HEK293 (cell line): Measurements from ENCODE around the gene ZBTB8A.
"Not testable (repeated sequence)": the region's sequence is repeated elsewhere in the genome, so short reads cannot be mapped to it uniquely, and the experiment has no call there.

ENCODE experiments used
- CTCF ChIA-PET: fragments of 350-600 bp; formaldehyde crosslinking; extraction: SDS; loops from one replicate; lab custom pipeline; 2021; ENCODE audit warnings: antibody characterized with exemption; lab: Yijun Ruan, JAX
- POLR2A ChIA-PET: fragments of 300-600 bp; formaldehyde crosslinking; extraction: SDS; loops from one replicate; lab custom pipeline; 2020; ENCODE audit warnings: antibody characterized with exemption, inconsistent platforms; lab: Yijun Ruan, JAX
- H3K27ac ChIP-seq: fragments of 200-500 bp; sonication (Bioruptor generic); 2 replicates; pipeline ENCODE4 v1.5.1; 2014; ENCODE audit warnings: low read depth, low read length, control low read depth, inconsistent platforms; ENCODE audit errors: extremely low read depth
- H3K36me3 ChIP-seq, 2 experiments: fragments of 200-500 bp in 1 of 2; sonication (Bioruptor generic) in 1 of 2; 1 replicate in 1 of 2; 2 replicates in 1 of 2; pipeline ENCODE4 v1.5.1; 2014 to 2017; ENCODE audit warnings: inconsistent platforms in 2 of 2, low read length in 2 of 2; ENCODE audit not compliant: control insufficient read depth in 2 of 2, insufficient read depth in 1 of 2
- H3K4me1 ChIP-seq: fragments of 200-500 bp; sonication (Bioruptor generic); 2 replicates; pipeline ENCODE4 v1.5.1; 2014; ENCODE audit warnings: mild to moderate bottlenecking, low read length, inconsistent platforms; ENCODE audit not compliant: control insufficient read depth, insufficient read depth
- H3K4me3 ChIP-seq: 2 replicates; pipeline ENCODE4 v1.5.1; 2011; ENCODE audit warnings: low read depth, mild to moderate bottlenecking, control low read depth, low read length, moderate library complexity
- H3K9me3 ChIP-seq: fragments of 200-500 bp; sonication (Bioruptor generic); 2 replicates; pipeline ENCODE4 v1.5.1; 2014; ENCODE audit warnings: low read depth, low read length, inconsistent platforms; ENCODE audit not compliant: control insufficient read depth, insufficient read depth
- KLF8 ChIP-seq: fragments of 450-650 bp; formaldehyde crosslinking; IDR thresholded peaks from 2 replicates; pipeline ENCODE4 v1.5.1; 2016; ENCODE audit warnings: missing biosample characterization, missing genetic modification characterization
- KLF9 ChIP-seq: fragments of 450-650 bp; formaldehyde crosslinking; IDR thresholded peaks from 2 replicates; pipeline ENCODE4 v1.5.1; 2016; ENCODE audit warnings: missing biosample characterization, missing genetic modification characterization, low read depth
- PATZ1 ChIP-seq: fragments of 450-650 bp; formaldehyde crosslinking; IDR thresholded peaks from 2 replicates; pipeline ENCODE4 v1.5.1; 2016; ENCODE audit warnings: missing biosample characterization, missing genetic modification characterization
- REST ChIP-seq: fragments of 450-650 bp; formaldehyde crosslinking; IDR thresholded peaks from 2 replicates; pipeline ENCODE4 v1.5.1; 2016; ENCODE audit warnings: missing biosample characterization, missing genetic modification characterization
- ZBTB1 ChIP-seq: fragments of 450-650 bp; formaldehyde crosslinking; IDR thresholded peaks from 2 replicates; pipeline ENCODE4 v1.5.1; 2016; ENCODE audit warnings: missing biosample characterization, missing genetic modification characterization
- ZBTB17 ChIP-seq: fragments of 450-650 bp; formaldehyde crosslinking; IDR thresholded peaks from 2 replicates; pipeline ENCODE4 v1.5.1; 2016; ENCODE audit warnings: missing biosample characterization, missing genetic modification characterization
- ZBTB20 ChIP-seq: fragments of 450-650 bp; formaldehyde crosslinking; IDR thresholded peaks from 2 replicates; pipeline ENCODE4 v1.5.1; 2016; ENCODE audit warnings: missing biosample characterization, missing genetic modification characterization
- ZBTB8A ChIP-seq: fragments of 450-650 bp; formaldehyde crosslinking; IDR thresholded peaks from 2 replicates; pipeline ENCODE4 v1.5.1; 2016; ENCODE audit warnings: missing biosample characterization, missing genetic modification characterization
- ZNF292 ChIP-seq: fragments of 450-650 bp; formaldehyde crosslinking; IDR thresholded peaks from 2 replicates; pipeline ENCODE4 v1.5.1; 2016; ENCODE audit warnings: low read depth, missing biosample characterization, missing genetic modification characterization, borderline replicate concordance
- ZNF354C ChIP-seq: fragments of 450-650 bp; formaldehyde crosslinking; IDR thresholded peaks from 2 replicates; pipeline ENCODE4 v1.5.1; 2016; ENCODE audit warnings: missing biosample characterization, missing genetic modification characterization, low read depth, borderline replicate concordance
- ZNF394 ChIP-seq: fragments of 450-650 bp; formaldehyde crosslinking; IDR thresholded peaks from 2 replicates; pipeline ENCODE4 v1.5.1; 2016; ENCODE audit warnings: missing biosample characterization, missing genetic modification characterization, mild to moderate bottlenecking, moderate library complexity, borderline replicate concordance
- ZNF514 ChIP-seq: fragments of 450-650 bp; formaldehyde crosslinking; IDR thresholded peaks from 2 replicates; pipeline ENCODE4 v1.5.1; 2016; ENCODE audit warnings: missing biosample characterization, missing genetic modification characterization
- ZNF548 ChIP-seq: fragments of 450-650 bp; formaldehyde crosslinking; IDR thresholded peaks from 2 replicates; pipeline ENCODE4 v1.5.1; 2016; ENCODE audit warnings: missing biosample characterization, missing genetic modification characterization
- ZNF585B ChIP-seq: fragments of 450-650 bp; formaldehyde crosslinking; IDR thresholded peaks from 2 replicates; pipeline ENCODE4 v1.5.1; 2016; ENCODE audit warnings: missing biosample characterization, missing genetic modification characterization
- ZNF626 ChIP-seq: fragments of 450-650 bp; sonication (Bioruptor Pico); formaldehyde crosslinking; IDR thresholded peaks from 2 replicates; pipeline ENCODE4 v1.5.1; 2018; ENCODE audit warnings: missing biosample characterization, missing genetic modification characterization, inconsistent platforms
- ZNF629 ChIP-seq: fragments of 450-650 bp; formaldehyde crosslinking; IDR thresholded peaks from 2 replicates; pipeline ENCODE4 v1.5.1; 2017; ENCODE audit warnings: missing biosample characterization, missing genetic modification characterization
- ZNF658 ChIP-seq: fragments of 450-650 bp; formaldehyde crosslinking; IDR thresholded peaks from 2 replicates; pipeline ENCODE4; 2016; ENCODE audit warnings: missing biosample characterization, missing genetic modification characterization
- ZNF670 ChIP-seq: fragments of 450-650 bp; formaldehyde crosslinking; IDR thresholded peaks from 2 replicates; pipeline ENCODE4 v1.5.1; 2016; ENCODE audit warnings: missing biosample characterization, missing genetic modification characterization, low read depth
- ZNF677 ChIP-seq: fragments of 450-650 bp; IDR thresholded peaks from 2 replicates; pipeline ENCODE4 v1.5.0; 2018; ENCODE audit warnings: missing biosample characterization, mild to moderate bottlenecking, missing genetic modification characterization, moderate library complexity
- ZNF692 ChIP-seq: fragments of 450-650 bp; formaldehyde crosslinking; IDR thresholded peaks from 2 replicates; pipeline ENCODE4 v1.5.1; 2016; ENCODE audit warnings: missing biosample characterization, missing genetic modification characterization
- ZNF701 ChIP-seq: fragments of 450-650 bp; formaldehyde crosslinking; IDR thresholded peaks from 2 replicates; pipeline ENCODE4 v1.5.1; 2016; ENCODE audit warnings: missing biosample characterization, missing genetic modification characterization
- ZNF776 ChIP-seq: fragments of 450-650 bp; formaldehyde crosslinking; IDR thresholded peaks from 2 replicates; pipeline ENCODE4 v1.5.0; 2017; ENCODE audit warnings: missing biosample characterization, missing genetic modification characterization, borderline replicate concordance

ZBTB8A gene

GRCh38 chr1:32636914-32637645 lies 97.9 kb downstream of the ZBTB8A start:
- TF ChIP-seq ZNF585B (tag by site-specific recombination) (no peak), ZNF629 (tag by site-specific recombination) (no peak), ZNF776 (tag by site-specific recombination) (no peak), ZNF354C (tag by site-specific recombination) (no peak), ZBTB17 (peak; percentile 30; the same call in 1 of the 2 replicates), ZNF677 (tag by site-specific recombination) (no peak), REST (tag by site-specific recombination) (no peak), ZNF394 (tag by site-specific recombination) (peak; percentile 40; the same call in 1 of the 2 replicates), ZBTB20 (tag by site-specific recombination) (no peak), ZBTB8A (tag by site-specific recombination) (no peak), ZNF514 (tag by site-specific recombination) (no peak), ZNF292 (tag by site-specific recombination) (no peak), KLF8 (no peak), ZNF548 (tag by site-specific recombination) (no peak), ZNF658 (no peak), KLF9 (tag by site-specific recombination) (no peak)
- Histone ChIP-seq H3K27ac (no peak overlapping the region), H3K36me3 (peaks cover 14 to 28% of the 10 kb centered on the region in 2 experiments), H3K4me3 (no peak overlapping the region), H3K9me3 (no peaks in the 10 kb centered on the region), H3K4me1 (no peaks in the 10 kb centered on the region)
- POLR2A ChIA-PET, result no interaction called here
- CTCF ChIA-PET, result interaction anchor here (0.8 to 1.1 kb wide), 2 partner anchors 39 to 117 kb away, joined by 3 to 4 read pairs; no protein-coding TSS in a partner anchor

- ChIA-PET CTCF (interaction anchor here (0.7 to 1.0 kb wide), 3 partner anchors 13 to 1945 kb away, joined by 3 to 5 read pairs (median 3); no protein-coding TSS in a partner anchor), POLR2A (interaction anchor here (1.7 kb wide), 1 partner anchor 11 kb away, joined by 4 read pairs; the partner anchor contains the start of genes RBBP4 and ZBTB8OS)
- H3K9me3 ChIP-seq, result no peaks in the 10 kb centered on the region
- H3K4me3 ChIP-seq, result no peak overlapping the region
- TF ChIP-seq ZNF701 (tag by site-specific recombination) (no peak), ZNF692 (tag by site-specific recombination) (no peak), ZBTB1 (tag by site-specific recombination) (no peak), PATZ1 (tag by site-specific recombination) (no peak), ZNF354C (tag by site-specific recombination) (no peak), ZNF670 (tag by site-specific recombination) (no peak), ZNF626 (no peak)
- no peaks in the 10 kb centered on the region for H3K4me1 ChIP-seq
- H3K27ac ChIP-seq, result no peak overlapping the region
- peaks cover 3 to 8% of the 10 kb centered on the region in 2 experiments; a peak in 2 of 3 replicates for H3K36me3 ChIP-seq
These were observed 100.4 kb downstream of the ZBTB8A start for GRCh38 chr1:32639489-32640075.

- H3K27ac ChIP-seq, H3K9me3 ChIP-seq, H3K4me1 ChIP-seq, H3K4me3 ChIP-seq, POLR2A ChIA-PET, CTCF ChIA-PET: not testable (repeated sequence)
- H3K36me3 ChIP-seq, result peaks cover 3 to 11% of the 10 kb centered on the region in 2 experiments; a peak in 2 of 3 replicates
These were observed 103.1 kb downstream of the ZBTB8A start for GRCh38 chr1:32642292-32642827.
